PFSK-1 (cell line): ENCODE results near the gene MAP4K4.

Experiments
- FOXP2 ChIP-seq: optimal IDR thresholded peaks from 2 replicates; pipeline ENCODE3; 2011; ENCODE audit warnings: borderline replicate concordance, control low read depth, inconsistent platforms; ENCODE audit not compliant: insufficient read depth; ENCODE audit errors: extremely low read length, extremely low read depth
- POLR2AphosphoS5 ChIP-seq: IDR thresholded peaks from 2 replicates; pipeline ENCODE4 v1.6.1; 2012; ENCODE audit warnings: low read depth, mild to moderate bottlenecking, control low read depth, low read length, moderate library complexity
- SIN3A ChIP-seq: IDR thresholded peaks from 2 replicates; pipeline ENCODE4 v1.6.1; 2012; ENCODE audit warnings: mild to moderate bottlenecking, low read length, moderate library complexity, borderline replicate concordance; ENCODE audit not compliant: insufficient read depth
- TAF1 ChIP-seq: IDR thresholded peaks from 2 replicates; pipeline ENCODE4 v1.6.1; 2012; ENCODE audit warnings: low read length, control low read depth, borderline replicate concordance; ENCODE audit not compliant: insufficient read depth
- TF ChIP-seq, protein P1 (sequence below), 2 experiments: IDR thresholded peaks; 2 replicates each; pipeline versions ENCODE4 v1.6.1 to v1.8.0; 2011 to 2012; ENCODE audit warnings: low read depth in 2 of 2, low read length in 2 of 2, control low read depth in 1 of 2, inconsistent platforms in 1 of 2, mild to moderate bottlenecking in 1 of 2, moderate library complexity in 1 of 2; ENCODE audit not compliant: insufficient read depth in 1 of 2

MAP4K4 gene

DNA sequence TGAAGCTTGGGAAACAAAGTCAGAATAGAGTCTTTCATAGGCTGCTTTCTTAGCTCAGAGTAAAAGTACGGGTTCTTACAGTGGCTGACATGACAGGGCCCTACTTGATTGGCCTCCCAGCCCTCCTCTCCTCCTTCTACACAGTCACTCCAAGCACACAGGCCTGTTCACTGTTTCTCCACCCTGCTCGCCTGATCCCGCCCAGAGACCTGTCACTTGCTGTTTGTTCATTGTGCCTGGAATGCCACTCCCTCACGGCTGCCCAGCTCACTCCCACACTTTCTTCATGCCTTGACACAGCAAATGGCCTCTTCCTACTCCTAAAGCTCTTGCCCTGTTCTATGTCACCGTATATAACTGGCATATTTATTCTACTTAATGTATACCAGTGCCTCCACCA, 104.8 kb downstream of the MAP4K4 start:
- no peak for TF ChIP-seq SIN3A
- no peak for TF ChIP-seq FOXP2
- no peak for TF ChIP-seq TAF1
- no peak for TF ChIP-seq POLR2AphosphoS5
- TF ChIP-seq, protein P1, sequence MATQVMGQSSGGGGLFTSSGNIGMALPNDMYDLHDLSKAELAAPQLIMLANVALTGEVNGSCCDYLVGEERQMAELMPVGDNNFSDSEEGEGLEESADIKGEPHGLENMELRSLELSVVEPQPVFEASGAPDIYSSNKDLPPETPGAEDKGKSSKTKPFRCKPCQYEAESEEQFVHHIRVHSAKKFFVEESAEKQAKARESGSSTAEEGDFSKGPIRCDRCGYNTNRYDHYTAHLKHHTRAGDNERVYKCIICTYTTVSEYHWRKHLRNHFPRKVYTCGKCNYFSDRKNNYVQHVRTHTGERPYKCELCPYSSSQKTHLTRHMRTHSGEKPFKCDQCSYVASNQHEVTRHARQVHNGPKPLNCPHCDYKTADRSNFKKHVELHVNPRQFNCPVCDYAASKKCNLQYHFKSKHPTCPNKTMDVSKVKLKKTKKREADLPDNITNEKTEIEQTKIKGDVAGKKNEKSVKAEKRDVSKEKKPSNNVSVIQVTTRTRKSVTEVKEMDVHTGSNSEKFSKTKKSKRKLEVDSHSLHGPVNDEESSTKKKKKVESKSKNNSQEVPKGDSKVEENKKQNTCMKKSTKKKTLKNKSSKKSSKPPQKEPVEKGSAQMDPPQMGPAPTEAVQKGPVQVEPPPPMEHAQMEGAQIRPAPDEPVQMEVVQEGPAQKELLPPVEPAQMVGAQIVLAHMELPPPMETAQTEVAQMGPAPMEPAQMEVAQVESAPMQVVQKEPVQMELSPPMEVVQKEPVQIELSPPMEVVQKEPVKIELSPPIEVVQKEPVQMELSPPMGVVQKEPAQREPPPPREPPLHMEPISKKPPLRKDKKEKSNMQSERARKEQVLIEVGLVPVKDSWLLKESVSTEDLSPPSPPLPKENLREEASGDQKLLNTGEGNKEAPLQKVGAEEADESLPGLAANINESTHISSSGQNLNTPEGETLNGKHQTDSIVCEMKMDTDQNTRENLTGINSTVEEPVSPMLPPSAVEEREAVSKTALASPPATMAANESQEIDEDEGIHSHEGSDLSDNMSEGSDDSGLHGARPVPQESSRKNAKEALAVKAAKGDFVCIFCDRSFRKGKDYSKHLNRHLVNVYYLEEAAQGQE (IDR thresholded peaks at IDR 0.05; ENCODE audit: insufficient read depth in 1 of 2, low read depth in 2 of 2, low read length in 2 of 2), result no peak

DNA sequence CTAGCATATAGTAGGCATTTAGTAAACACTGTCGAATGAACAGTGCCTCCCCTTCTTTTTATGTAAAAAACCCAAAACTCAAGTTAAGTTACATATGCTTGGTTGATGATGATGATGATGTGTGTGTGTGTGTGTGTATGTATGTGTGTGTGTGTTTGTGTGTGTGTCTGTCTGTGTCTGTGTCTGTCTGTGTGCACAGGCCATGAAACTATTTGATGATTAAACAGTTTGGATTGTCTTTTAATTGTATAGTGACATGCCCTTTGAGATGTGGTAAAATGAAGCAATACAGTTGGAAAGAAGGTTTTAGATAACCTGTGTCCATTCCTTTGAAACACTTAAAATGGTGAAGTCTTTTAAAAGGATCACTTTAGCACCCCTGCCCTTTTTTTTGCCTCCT, 105.6 kb downstream of the MAP4K4 start:
- TF ChIP-seq, protein P1 (IDR thresholded peaks at IDR 0.05; ENCODE audit: insufficient read depth in 1 of 2, low read depth in 2 of 2, low read length in 2 of 2), result no peak
- no peak for TF ChIP-seq TAF1
- no peak for TF ChIP-seq FOXP2
- no peak for TF ChIP-seq SIN3A
- TF ChIP-seq POLR2AphosphoS5, result no peak

- TF ChIP-seq POLR2AphosphoS5 (no peak), TAF1 (no peak), FOXP2 (no peak), SIN3A (no peak)
- TF ChIP-seq, protein P1 (IDR thresholded peaks at IDR 0.05; ENCODE audit: insufficient read depth in 1 of 2, low read depth in 2 of 2, low read length in 2 of 2), result no peak
Measured at GRCh38 chr2:101803945-101804696, 106.6 kb downstream of the MAP4K4 start.

GRCh38 chr2:101805152-101806088, 107.9 kb downstream of the MAP4K4 start:
- TF ChIP-seq SIN3A, result peak; percentile 9; the same call in 1 of the 2 replicates
- TF ChIP-seq TAF1, result no peak

DNA sequence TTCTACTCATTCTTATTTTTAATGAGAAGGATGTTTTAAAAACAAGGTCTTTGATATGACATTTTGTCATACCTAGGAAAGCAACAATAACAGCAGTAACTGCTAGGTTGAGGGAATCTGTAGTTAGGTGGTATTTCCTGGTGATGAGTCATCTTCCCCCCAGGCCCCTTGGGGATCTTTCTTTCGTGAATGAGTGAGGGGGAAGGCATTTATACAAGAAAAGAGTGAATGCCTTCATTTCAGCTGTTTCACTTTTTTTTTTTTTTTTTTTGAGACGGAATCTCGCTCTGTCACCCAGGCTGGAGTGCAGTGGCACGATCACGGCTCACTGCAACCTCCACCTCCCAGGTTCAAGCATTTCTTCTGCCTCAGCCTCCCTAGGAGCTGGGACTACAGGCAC, 108.6 kb downstream of the MAP4K4 start:
- no peak for TF ChIP-seq TAF1
- peak; percentile 78; the same call in 1 of the 2 replicates for TF ChIP-seq SIN3A
- no peak for TF ChIP-seq POLR2AphosphoS5
